ENCODE measurements around the gene PEX11G. TPM values are rescaled to one million over a fixed set of nuclear protein-coding genes. Genes with fewer than 3 reads are reported as not detected.

Gene PEX11G
- total RNA-seq, 4 donors from 2014 or later: 2.9 to 5.2 (median 4.1) TPM

DNA sequence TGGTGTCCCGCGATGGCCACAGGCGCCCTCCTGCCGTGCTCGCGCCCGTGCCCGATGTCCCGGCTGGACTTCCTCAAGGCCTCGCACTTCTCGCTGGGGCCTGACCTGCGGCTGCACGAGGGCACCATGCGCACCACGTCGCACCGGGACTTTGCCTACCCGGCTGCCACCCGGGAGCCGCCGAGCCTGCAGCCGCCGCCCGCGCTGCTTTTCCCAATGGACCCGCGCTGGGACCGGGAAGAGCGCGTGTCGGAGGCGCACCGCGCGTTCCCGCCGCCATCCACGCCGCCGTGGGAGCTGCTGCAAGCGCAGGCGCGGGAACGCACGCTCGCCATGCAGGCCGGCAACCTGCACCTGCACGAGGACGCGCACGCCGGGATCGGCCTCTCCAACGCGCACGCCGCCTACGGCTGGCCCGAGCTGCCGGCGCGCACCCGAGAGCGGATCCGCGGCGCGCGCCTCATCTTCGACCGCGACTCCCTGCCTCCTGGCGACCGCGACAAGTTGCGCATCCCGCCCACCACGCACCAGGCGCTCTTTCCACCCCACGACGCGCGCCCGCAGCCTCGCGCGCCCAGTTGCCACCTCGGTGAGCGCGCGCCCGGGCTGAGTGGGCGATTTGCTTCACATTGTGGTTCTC, 12.1 kb upstream of the PEX11G start:
- H3K27me3 ChIP-seq: peaks cover 22% of the 10 kb centered on the region
- DNase-seq (ENCODE audit: low spot score in 2 of 2): no peak
- WGBS: 2% methylated on average over 43 of the region's 93 CpGs
- no peak for TF ChIP-seq EP300 (IDR thresholded peaks at IDR 0.05)
- TF ChIP-seq, protein P1, sequence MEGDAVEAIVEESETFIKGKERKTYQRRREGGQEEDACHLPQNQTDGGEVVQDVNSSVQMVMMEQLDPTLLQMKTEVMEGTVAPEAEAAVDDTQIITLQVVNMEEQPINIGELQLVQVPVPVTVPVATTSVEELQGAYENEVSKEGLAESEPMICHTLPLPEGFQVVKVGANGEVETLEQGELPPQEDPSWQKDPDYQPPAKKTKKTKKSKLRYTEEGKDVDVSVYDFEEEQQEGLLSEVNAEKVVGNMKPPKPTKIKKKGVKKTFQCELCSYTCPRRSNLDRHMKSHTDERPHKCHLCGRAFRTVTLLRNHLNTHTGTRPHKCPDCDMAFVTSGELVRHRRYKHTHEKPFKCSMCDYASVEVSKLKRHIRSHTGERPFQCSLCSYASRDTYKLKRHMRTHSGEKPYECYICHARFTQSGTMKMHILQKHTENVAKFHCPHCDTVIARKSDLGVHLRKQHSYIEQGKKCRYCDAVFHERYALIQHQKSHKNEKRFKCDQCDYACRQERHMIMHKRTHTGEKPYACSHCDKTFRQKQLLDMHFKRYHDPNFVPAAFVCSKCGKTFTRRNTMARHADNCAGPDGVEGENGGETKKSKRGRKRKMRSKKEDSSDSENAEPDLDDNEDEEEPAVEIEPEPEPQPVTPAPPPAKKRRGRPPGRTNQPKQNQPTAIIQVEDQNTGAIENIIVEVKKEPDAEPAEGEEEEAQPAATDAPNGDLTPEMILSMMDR (IDR thresholded peaks at IDR 0.05): peak in 1 of 2 donors; percentile 4
- peaks cover 20% of the 10 kb centered on the region for H3K4me1 ChIP-seq
- H3K9me3 ChIP-seq: no peaks in the 10 kb centered on the region
- no peak overlapping the region for H3K27ac ChIP-seq
- peak overlapping the region; percentile 54 for H3K4me3 ChIP-seq
- no peaks in the 10 kb centered on the region for H3K36me3 ChIP-seq

GRCh38 chr19:7497292-7497691, 8.5 kb upstream of the PEX11G start:
- Histone ChIP-seq H3K9me3 (no peaks in the 10 kb centered on the region), H3K27me3 (peaks cover 18% of the 10 kb centered on the region), H3K27ac (no peak overlapping the region), H3K36me3 (no peaks in the 10 kb centered on the region), H3K4me3 (no peak overlapping the region), H3K4me1 (peaks cover 25% of the 10 kb centered on the region)
- no peak for DNase-seq (ENCODE audit: low spot score in 2 of 2)
- no peak for TF ChIP-seq EP300 (IDR thresholded peaks at IDR 0.05)
- TF ChIP-seq, protein P1 (IDR thresholded peaks at IDR 0.05): no peak
- TF ChIP-seq POLR2A (IDR thresholded peaks at IDR 0.05): no peak
- TF ChIP-seq POLR2AphosphoS5 (IDR thresholded peaks at IDR 0.05): no peak
- 64% methylated on average over 7 of the region's 7 CpGs for WGBS

DNA sequence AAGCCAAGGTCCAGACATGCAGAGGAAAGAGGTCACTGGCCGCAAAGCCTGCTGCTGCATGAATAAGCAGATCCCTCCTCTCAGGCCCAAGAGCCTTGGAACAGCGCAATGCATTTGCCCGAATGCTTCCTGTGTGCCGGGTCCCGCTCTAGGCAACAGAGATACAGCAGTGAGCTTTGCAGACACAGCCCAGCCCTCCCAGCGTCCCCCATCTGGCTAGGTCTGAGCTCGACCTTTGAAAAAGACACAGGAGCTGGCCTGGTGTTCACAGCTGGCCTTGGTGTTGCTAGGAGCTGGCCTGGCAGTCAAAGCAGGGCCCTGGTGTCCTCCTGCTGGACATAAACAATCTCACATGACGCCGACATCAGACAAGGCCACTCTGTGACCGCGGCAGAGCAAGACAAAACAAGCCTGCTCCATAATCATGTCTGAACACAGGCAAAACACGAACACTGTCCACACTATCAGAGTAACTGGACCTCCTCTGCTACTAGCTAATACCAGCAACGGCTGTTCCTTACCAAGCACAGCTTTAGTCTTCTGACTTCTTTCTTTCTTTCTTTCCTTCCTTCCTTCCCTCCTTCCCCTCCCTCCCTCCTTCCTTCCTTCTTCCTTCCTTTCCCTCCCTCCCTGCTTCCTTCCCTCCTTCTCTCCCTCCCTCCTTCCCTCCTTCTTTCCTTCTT, 5.7 kb upstream of the PEX11G start:
- no peak for DNase-seq (ENCODE audit: low spot score in 2 of 2)
- 63% methylated on average over 13 of the region's 13 CpGs for WGBS
- no peak overlapping the region for H3K4me3 ChIP-seq
- H3K27me3 ChIP-seq: no peaks in the 10 kb centered on the region
- no peaks in the 10 kb centered on the region for H3K9me3 ChIP-seq
- H3K4me1 ChIP-seq: peaks cover 15% of the 10 kb centered on the region
- H3K36me3 ChIP-seq: no peaks in the 10 kb centered on the region
- H3K27ac ChIP-seq: peak overlapping the region; percentile 56
- TF ChIP-seq EP300 (IDR thresholded peaks at IDR 0.05): no peak

DNA sequence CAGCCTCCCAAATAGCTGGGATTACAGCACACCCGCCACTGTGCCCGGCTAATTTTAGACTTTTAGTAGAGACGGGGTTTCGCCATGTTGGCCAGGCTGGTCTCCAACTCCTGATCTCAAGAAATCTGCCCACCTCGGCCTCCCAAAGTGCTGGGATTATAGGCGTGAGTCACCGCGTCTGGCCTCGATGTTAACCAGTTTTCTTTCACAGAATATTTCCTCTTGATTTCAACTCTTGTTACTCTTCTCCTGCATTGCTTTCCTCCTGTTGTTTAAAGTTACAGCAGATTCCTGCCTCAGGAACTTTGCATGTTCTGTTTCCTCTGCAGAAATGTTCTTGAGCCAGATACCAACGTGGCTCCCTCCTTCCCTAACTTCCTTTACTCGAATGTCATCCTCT, 3.7 kb upstream of the PEX11G start:
- H3K27me3 ChIP-seq: no peaks in the 10 kb centered on the region
- H3K4me1 ChIP-seq: peaks cover 29% of the 10 kb centered on the region
- H3K9me3 ChIP-seq: no peaks in the 10 kb centered on the region
- no peak overlapping the region for H3K4me3 ChIP-seq
- no peak for TF ChIP-seq POLR2A (IDR thresholded peaks at IDR 0.05)
- TF ChIP-seq, protein P1 (IDR thresholded peaks at IDR 0.05): no peak
- no peak for TF ChIP-seq EP300 (IDR thresholded peaks at IDR 0.05)
- no peak for TF ChIP-seq POLR2AphosphoS5 (IDR thresholded peaks at IDR 0.05)
- no peak for DNase-seq (ENCODE audit: low spot score in 2 of 2)
- no peak overlapping the region for H3K27ac ChIP-seq
- 68% methylated on average over 11 of the region's 11 CpGs for WGBS
- no peaks in the 10 kb centered on the region for H3K36me3 ChIP-seq

DNA sequence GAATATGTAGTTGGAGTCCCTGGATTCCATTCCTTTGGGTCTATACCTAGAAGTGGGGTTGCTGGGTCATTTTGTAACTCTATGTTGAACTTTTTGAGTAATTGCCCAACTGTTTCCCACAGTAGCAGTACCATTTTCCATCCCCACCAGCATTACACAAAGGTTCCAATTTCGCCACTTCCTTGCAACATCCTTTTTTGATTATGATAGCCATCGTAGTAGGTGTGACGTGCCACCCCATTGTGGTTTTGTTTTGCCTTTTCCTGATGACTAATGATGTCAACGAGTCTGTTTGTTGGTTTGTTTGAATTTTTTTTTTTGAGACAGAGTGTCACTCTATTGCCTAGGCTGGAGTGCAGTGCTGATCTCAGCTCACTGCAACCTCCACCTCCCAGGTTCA, 3.3 kb upstream of the PEX11G start:
- TF ChIP-seq, protein P1 (IDR thresholded peaks at IDR 0.05): no peak
- TF ChIP-seq POLR2AphosphoS5 (IDR thresholded peaks at IDR 0.05) (no peak), EP300 (IDR thresholded peaks at IDR 0.05) (no peak), POLR2A (IDR thresholded peaks at IDR 0.05) (no peak)
- peaks cover 29% of the 10 kb centered on the region for H3K4me1 ChIP-seq
- no peak for DNase-seq (ENCODE audit: low spot score in 2 of 2)
- H3K27me3 ChIP-seq: no peaks in the 10 kb centered on the region
- H3K4me3 ChIP-seq: no peak overlapping the region
- no peaks in the 10 kb centered on the region for H3K36me3 ChIP-seq
- no peaks in the 10 kb centered on the region for H3K9me3 ChIP-seq
- WGBS: 49% methylated on average over 4 of the region's 4 CpGs
- no peak overlapping the region for H3K27ac ChIP-seq
